NB4 (cell line): ENCODE results near the gene TRRAP.

ENCODE experiments used
- CTCF ChIP-seq: IDR thresholded peaks from one replicate; pipeline ENCODE4 v1.5.1; 2012; ENCODE audit warnings: low read depth, low read length
- POLR2A ChIP-seq: IDR thresholded peaks from 2 replicates; pipeline ENCODE4 v1.6.1; 2011; ENCODE audit warnings: mild to moderate bottlenecking; ENCODE audit not compliant: insufficient read length; ENCODE audit errors: extremely low read depth

GRCh38 chr7:98970805-98971204, 92.5 kb downstream of the TRRAP start:
- no peak for TF ChIP-seq CTCF
- TF ChIP-seq POLR2A: no peak
